Caco-2 (cell line): ENCODE results near the gene CDS2. TPM values are rescaled to one million over a fixed set of nuclear protein-coding genes. Genes with fewer than 3 reads are reported as not detected.

ENCODE experiments used
- BruUV-seq: library from RNA; stranded (reverse); fragments of 400-500 nt; replicated peaks from 2 replicates; lab custom pipeline; 2021; lab: Mats Ljungman, UMichigan
- CTCF ChIA-PET: fragments of 300-600 bp; sonication (Branson Sonifier 250); formaldehyde crosslinking; loops from one replicate; lab custom pipeline; 2022; ENCODE audit warnings: antibody characterized with exemption; lab: Charles Lee
- POLR2A ChIA-PET: fragments of 300-600 bp; sonication (Branson Sonifier 250); formaldehyde crosslinking; loops from one replicate; lab custom pipeline; 2022; ENCODE audit warnings: antibody characterized with exemption; lab: Charles Lee
- DNase-seq, 2 experiments: peaks; one replicate each; pipeline versions ENCODE4 v3.0.0 to v3.0.0-alpha.2; 2020 to 2022
- H3K27me3 ChIP-seq: replicated peaks from 2 replicates; pipeline ENCODE4 v1.6.0; 2011; ENCODE audit warnings: low read length; ENCODE audit not compliant: control insufficient read depth, insufficient read depth
- H3K36me3 ChIP-seq: 2 replicates; pipeline ENCODE4 v1.5.1; 2011; ENCODE audit warnings: low read length; ENCODE audit not compliant: control insufficient read depth, insufficient read depth
- H3K4me1 ChIP-seq: fragments of 250-450 bp; sonication (Bioruptor Pico); 2 replicates; pipeline ENCODE4 v1.5.1; 2020; ENCODE audit warnings: mild to moderate bottlenecking
- H3K4me3 ChIP-seq: 2 replicates; pipeline ENCODE4 v1.5.1; 2011; ENCODE audit warnings: low read depth, mild to moderate bottlenecking, control low read depth, low read length
- H3K9me3 ChIP-seq: fragments of 250-450 bp; sonication (Bioruptor Pico); 2 replicates; pipeline ENCODE4 v1.5.1; 2020; ENCODE audit warnings: mild to moderate bottlenecking, moderate library complexity
- H3K27ac Mint-ChIP-seq: one replicate; pipeline ENCODE4 v1.8.0; 2022; ENCODE audit warnings: mixed read lengths; ENCODE audit not compliant: unreplicated experiment
- H3K27me3 Mint-ChIP-seq: one replicate; pipeline ENCODE4 v1.8.0; 2022; ENCODE audit warnings: mixed read lengths; ENCODE audit not compliant: insufficient read depth, unreplicated experiment
- H3K36me3 Mint-ChIP-seq: one replicate; pipeline ENCODE4 v1.8.0; 2022; ENCODE audit warnings: mild to moderate bottlenecking, mixed read lengths; ENCODE audit not compliant: insufficient read depth, unreplicated experiment
- H3K4me1 Mint-ChIP-seq: one replicate; pipeline ENCODE4 v1.8.0; 2022; ENCODE audit warnings: low read depth, mixed read lengths; ENCODE audit not compliant: unreplicated experiment
- H3K4me3 Mint-ChIP-seq: one replicate; pipeline ENCODE4 v1.8.0; 2022; ENCODE audit warnings: mild to moderate bottlenecking, moderate library complexity, mixed read lengths; ENCODE audit not compliant: unreplicated experiment
- H3K9me3 Mint-ChIP-seq: one replicate; pipeline ENCODE4 v1.8.0; 2022; ENCODE audit warnings: mixed read lengths; ENCODE audit not compliant: unreplicated experiment
- intact Hi-C: fragments of 100-400 bp; cut with micrococcal nuclease; formaldehyde crosslinking; loops from one replicate; pipeline ENCODE4 v1.10.0; 2022; ENCODE audit not compliant: unreplicated experiment
- total RNA-seq: library from RNA; stranded (reverse); gene quantifications from 2 replicates; pipeline ENCODE4 v1.2.3, GENCODE V29; 2022
- TF ChIP-seq, protein P1 (sequence below), 2 experiments: fragments of 200-600 bp in 1 of 2; IDR thresholded peaks; 1 replicate in 1 of 2; 2 replicates in 1 of 2; pipeline versions ENCODE4 v1.5.1 to v1.8.0; 2011 to 2022; ENCODE audit warnings: antibody characterized with exemption in 1 of 2, control low read depth in 1 of 2, inconsistent platforms in 1 of 2, low read depth in 1 of 2, low read length in 1 of 2, mild to moderate bottlenecking in 1 of 2, moderate library complexity in 1 of 2; ENCODE audit not compliant: insufficient read depth in 1 of 2, severe bottlenecking in 1 of 2, unreplicated experiment in 1 of 2

CDS2 gene
- total RNA-seq, 1 experiment from 2014 or later, result 53.8 TPM

DNA sequence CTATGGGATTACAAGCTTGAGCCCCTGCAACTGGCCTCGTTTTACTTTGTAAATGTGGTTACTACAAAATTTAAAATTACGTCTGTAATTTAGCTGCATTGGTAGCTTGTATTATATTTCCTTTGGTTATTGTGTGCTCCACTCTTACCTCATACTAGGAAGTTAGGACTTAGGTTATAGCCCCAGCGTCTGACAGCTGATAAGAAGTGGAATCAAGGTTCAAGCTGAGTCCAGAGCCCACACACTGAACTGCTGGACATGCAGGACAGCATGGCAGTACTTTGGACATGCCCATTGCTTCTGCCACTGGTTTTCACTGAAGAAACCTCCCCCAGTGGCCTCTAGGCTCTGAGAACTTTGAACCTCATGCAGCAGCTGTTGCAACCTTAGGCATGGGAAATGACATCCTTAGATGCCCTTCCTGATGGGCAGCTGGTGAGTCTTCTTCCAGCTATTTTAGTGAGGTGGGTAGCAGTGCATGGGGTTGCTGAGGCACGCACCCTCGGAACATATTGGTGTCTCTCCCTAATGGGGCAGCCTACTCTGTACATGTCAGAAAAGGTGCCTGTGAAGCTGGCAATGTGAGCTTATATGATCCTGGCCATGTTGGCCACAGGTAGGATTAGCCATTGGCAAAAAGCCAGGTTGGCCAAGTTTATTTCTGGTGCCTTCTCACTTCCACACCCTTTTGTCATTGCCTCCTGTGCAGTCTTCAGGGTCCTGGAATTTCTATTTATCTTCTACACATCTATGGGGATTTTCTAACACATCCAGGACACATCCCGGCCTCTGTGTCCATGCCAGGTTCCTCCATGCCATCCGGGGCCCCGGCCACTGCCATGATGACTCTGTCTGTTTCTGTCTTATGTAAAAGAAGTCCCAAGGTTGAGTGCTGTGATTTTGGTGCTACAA lies 85.3 kb downstream of the CDS2 start:
- TF ChIP-seq, protein P1, sequence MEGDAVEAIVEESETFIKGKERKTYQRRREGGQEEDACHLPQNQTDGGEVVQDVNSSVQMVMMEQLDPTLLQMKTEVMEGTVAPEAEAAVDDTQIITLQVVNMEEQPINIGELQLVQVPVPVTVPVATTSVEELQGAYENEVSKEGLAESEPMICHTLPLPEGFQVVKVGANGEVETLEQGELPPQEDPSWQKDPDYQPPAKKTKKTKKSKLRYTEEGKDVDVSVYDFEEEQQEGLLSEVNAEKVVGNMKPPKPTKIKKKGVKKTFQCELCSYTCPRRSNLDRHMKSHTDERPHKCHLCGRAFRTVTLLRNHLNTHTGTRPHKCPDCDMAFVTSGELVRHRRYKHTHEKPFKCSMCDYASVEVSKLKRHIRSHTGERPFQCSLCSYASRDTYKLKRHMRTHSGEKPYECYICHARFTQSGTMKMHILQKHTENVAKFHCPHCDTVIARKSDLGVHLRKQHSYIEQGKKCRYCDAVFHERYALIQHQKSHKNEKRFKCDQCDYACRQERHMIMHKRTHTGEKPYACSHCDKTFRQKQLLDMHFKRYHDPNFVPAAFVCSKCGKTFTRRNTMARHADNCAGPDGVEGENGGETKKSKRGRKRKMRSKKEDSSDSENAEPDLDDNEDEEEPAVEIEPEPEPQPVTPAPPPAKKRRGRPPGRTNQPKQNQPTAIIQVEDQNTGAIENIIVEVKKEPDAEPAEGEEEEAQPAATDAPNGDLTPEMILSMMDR (IDR thresholded peaks at IDR 0.05; ENCODE audit: insufficient read depth in 1 of 2, low read depth in 1 of 2, low read length in 1 of 2, severe bottlenecking in 1 of 2, unreplicated experiment in 1 of 2), result no peak
- CTCF ChIA-PET, result interaction anchor here (0.6 to 1.2 kb wide), 3 partner anchors 20 to 86 kb away, joined by 3 to 6 read pairs (median 4); partner anchors contain the start of gene CDS2
- Histone ChIP-seq H3K9me3 (no peaks in the 10 kb centered on the region), H3K4me3 (no peak overlapping the region), H3K36me3 (no peaks in the 10 kb centered on the region), H3K27me3 (no peaks in the 10 kb centered on the region), H3K4me1 (no peaks in the 10 kb centered on the region)
- Mint-ChIP-seq H3K27me3 (no peaks in the 10 kb centered on the region), H3K27ac (no peak overlapping the region), H3K4me3 (no peak overlapping the region), H3K9me3 (no peaks in the 10 kb centered on the region), H3K36me3 (no peaks in the 10 kb centered on the region), H3K4me1 (no peaks in the 10 kb centered on the region)
- no peak for DNase-seq
- intact Hi-C loops, result no loop called here
- no TSS peak for BruUV-seq
- POLR2A ChIA-PET, result no interaction called here

DNA sequence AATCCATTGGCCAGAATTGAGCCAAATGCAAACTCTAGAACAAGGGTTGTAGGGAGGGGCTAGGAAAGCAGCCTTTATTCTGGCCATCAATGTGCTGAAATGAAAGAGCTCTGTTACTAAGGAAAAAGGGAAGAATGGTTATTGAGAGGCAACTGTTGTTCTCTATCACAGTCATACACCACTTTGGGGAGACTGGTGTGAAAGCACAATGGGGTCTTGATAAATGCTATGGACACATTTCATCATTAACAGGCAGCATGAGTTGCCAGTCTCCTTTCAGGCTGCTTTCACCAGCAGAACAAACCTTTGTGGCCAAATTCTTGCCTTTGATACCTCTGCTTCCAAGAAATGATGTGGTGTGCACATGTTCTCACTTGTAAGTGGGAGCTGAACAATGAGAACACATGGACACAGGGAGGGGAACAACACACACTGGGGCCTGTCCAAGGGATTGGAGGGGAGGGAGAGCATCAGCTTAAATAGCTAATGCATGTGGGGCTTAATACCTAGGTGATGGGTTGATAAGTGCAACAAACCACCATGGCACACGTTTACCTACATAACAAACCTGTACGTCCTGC lies 86.2 kb downstream of the CDS2 start:
- ChIA-PET POLR2A (no interaction called here), CTCF (interaction anchor here (1.3 kb wide), 1 partner anchor 10 kb away, joined by 3 read pairs; no protein-coding TSS in a partner anchor)
- Histone ChIP-seq H3K36me3 (no peaks in the 10 kb centered on the region), H3K27me3 (no peaks in the 10 kb centered on the region), H3K4me1 (no peaks in the 10 kb centered on the region), H3K9me3 (no peaks in the 10 kb centered on the region), H3K4me3 (no peak overlapping the region)
- Mint-ChIP-seq H3K4me3 (no peak overlapping the region), H3K36me3 (no peaks in the 10 kb centered on the region), H3K27me3 (no peaks in the 10 kb centered on the region), H3K9me3 (no peaks in the 10 kb centered on the region), H3K27ac (no peak overlapping the region), H3K4me1 (no peaks in the 10 kb centered on the region)
- intact Hi-C loops, result no loop called here
- BruUV-seq, result no TSS peak
- TF ChIP-seq, protein P1 (IDR thresholded peaks at IDR 0.05; ENCODE audit: insufficient read depth in 1 of 2, low read depth in 1 of 2, low read length in 1 of 2, severe bottlenecking in 1 of 2, unreplicated experiment in 1 of 2), result no peak
- DNase-seq, result no peak

DNA sequence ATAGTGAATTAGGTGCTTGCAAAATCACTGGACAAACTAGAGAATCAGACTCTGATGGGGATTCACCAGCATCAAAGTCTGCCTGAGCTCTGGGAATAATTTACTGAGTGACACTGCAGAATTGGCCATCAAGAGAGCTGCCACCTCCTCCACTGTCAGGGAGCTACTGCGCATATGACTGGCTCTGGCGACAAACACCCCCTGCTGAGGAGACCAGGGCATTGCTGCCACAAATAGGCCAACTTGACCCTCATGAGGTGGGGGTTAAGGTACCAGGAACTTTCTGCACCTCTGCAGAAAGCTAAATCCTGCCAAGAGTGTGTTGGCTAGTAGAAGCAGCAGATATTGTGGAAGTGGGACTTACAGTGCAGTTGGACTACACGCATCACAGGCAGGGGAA lies 88.0 kb downstream of the CDS2 start:
- H3K9me3 ChIP-seq, result no peaks in the 10 kb centered on the region
- no peaks in the 10 kb centered on the region for H3K9me3 Mint-ChIP-seq
- no peak for DNase-seq
- intact Hi-C loops, result no loop called here
- H3K27ac Mint-ChIP-seq, result no peak overlapping the region
- TF ChIP-seq, protein P1 (IDR thresholded peaks at IDR 0.05; ENCODE audit: insufficient read depth in 1 of 2, low read depth in 1 of 2, low read length in 1 of 2, severe bottlenecking in 1 of 2, unreplicated experiment in 1 of 2), result no peak
- no peaks in the 10 kb centered on the region for H3K27me3 ChIP-seq
- ChIA-PET POLR2A (no interaction called here), CTCF (interaction anchor here (1.0 kb wide), 1 partner anchor 8 kb away, joined by 3 read pairs; no protein-coding TSS in a partner anchor)
- no peaks in the 10 kb centered on the region for H3K4me1 ChIP-seq
- H3K36me3 Mint-ChIP-seq, result no peaks in the 10 kb centered on the region
- no peaks in the 10 kb centered on the region for H3K27me3 Mint-ChIP-seq
- BruUV-seq, result no TSS peak
- no peaks in the 10 kb centered on the region for H3K36me3 ChIP-seq
- no peak overlapping the region for H3K4me3 Mint-ChIP-seq
- H3K4me1 Mint-ChIP-seq, result no peaks in the 10 kb centered on the region
- no peak overlapping the region for H3K4me3 ChIP-seq
